HG02870 (cell line): Measurements from ENCODE around the gene STEAP2.
A peak's percentile ranks its signal among the peaks of the same experiment; 100 is the strongest.
"Not testable (repeated sequence)": the region's sequence is repeated elsewhere in the genome, so short reads cannot be mapped to it uniquely, and the experiment has no call there.

Experiments
- ATAC-seq: cut with Tn5 transposase; IDR thresholded peaks from one replicate; pipeline ENCODE4 v1.9.1; 2021; ENCODE audit warnings: mild to moderate bottlenecking, moderate library complexity; ENCODE audit not compliant: unreplicated experiment

The STEAP2 gene

GRCh38 chr7:90211391-90212148, at the start of gene STEAP2:
STEAP2 (plus strand) TSS chr7:90211740; CDS start chr7:90225083, 13,343 bp downstream.
- peak; percentile 92 for ATAC-seq

- no peak for ATAC-seq
Measured at GRCh38 chr7:90163534-90163933, 48.0 kb upstream of the STEAP2 start.

DNA sequence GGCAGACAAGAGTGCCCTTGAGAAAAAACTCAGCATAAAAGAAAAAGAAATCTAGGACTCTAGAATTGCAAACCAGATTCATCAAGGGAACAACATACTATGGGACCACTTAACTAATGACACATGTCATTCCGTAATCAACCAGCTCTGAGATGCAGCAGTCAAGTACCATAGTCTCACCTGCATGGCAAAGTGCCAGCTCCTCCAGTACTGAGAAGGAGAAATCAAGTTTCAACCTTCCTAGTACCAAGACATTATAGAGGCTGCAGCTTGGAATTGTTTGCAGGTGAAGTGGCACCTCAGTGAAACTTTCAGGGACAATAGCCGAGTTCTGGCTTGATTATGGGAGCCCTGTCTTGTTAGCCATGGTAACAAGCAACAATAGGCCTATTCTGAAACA, 45.8 kb upstream of the STEAP2 start:
- no peak for ATAC-seq

GRCh38 chr7:90166153-90166552, 45.4 kb upstream of the STEAP2 start:
- ATAC-seq, result no peak

GRCh38 chr7:90167361-90167760, 44.2 kb upstream of the STEAP2 start:
- no peak for ATAC-seq

- ATAC-seq, result no peak
Measured at GRCh38 chr7:90169891-90170290, 41.6 kb upstream of the STEAP2 start.

- ATAC-seq, result no peak
Measured at GRCh38 chr7:90172121-90172520, 39.4 kb upstream of the STEAP2 start.

- ATAC-seq, result no peak
Measured at GRCh38 chr7:90172624-90173023, 38.9 kb upstream of the STEAP2 start.

GRCh38 chr7:90173127-90173844, 38.3 kb upstream of the STEAP2 start:
- peak; percentile 76 for ATAC-seq

GRCh38 chr7:90175667-90176066, 35.9 kb upstream of the STEAP2 start:
- no peak for ATAC-seq

DNA sequence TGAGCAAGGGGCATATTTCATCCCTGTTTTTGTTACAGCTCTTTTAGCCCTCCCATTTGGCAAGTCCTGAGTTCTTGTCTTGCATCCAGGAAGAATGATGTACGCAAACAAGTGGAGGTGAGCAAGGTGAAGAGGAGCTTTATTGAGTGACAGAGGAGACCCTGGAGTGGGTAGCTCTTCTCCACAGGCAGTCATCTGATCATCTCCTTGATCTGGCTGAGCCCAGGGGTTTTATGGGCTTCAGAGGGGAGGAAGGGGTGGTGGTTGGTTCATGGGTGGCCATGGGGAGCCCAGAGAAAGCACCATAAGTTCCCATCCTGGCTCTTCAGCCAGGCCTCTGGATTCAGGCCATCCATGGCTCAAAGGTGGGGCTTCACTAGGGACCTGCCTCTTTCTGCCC, 35.3 kb upstream of the STEAP2 start:
- ATAC-seq, result no peak

- no peak for ATAC-seq
Measured at GRCh38 chr7:90178166-90178565, 33.4 kb upstream of the STEAP2 start.

DNA sequence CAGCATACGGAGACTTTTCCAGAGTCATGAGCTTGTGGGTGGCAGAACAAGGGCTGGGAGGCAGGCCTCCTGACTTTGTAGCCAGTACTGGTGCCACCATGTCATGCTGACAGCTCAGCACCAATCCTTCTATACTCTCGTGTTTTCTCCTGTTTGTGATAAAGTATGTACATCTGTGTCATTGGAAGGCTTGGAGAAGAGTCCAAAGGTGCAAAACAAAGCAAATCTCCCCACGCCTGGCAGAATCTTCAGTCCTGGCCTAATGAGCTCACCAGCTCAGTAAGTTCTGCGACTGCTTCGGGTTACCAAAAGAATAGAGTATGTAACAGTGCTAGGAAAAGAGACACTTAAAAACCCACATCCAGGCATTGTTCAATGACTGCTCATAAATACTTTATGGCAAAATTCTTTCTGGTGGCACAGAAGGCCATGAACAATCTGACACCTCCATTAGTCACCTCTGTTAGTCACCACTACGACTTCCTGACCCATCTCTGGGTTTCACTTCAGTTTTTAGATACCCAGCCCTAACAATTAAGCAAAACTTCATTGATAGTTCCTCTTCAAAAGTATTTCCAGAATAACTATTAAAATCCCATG, 32.8 kb upstream of the STEAP2 start:
- peak; percentile 99 for ATAC-seq

DNA sequence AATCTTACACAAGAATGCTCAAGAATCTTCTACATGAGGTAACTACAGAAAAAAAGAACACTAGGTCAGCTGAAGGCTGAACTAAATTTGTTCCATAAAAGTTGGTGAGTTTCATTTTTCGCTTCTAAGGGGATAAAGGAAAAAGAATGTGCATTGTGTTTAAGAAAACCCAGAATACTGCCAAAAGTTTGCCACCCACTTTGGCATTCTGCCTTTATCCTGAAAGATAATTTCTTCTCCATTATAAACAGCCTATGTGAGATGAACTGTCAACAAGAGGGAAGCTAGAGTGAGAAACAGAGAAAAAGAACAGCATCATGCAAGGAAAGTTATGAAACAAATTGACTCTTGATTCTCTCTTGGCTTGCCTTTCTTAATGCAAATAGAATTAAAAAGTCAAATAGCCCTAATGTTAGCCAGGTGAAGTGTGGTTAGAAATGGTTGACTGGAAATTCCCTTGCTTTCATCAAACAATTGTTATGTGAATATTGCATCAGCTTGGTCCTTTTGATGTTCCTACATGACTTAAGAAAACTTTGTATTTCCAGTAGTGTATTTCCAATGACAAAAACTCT, 31.4 kb upstream of the STEAP2 start:
- no peak for ATAC-seq

DNA sequence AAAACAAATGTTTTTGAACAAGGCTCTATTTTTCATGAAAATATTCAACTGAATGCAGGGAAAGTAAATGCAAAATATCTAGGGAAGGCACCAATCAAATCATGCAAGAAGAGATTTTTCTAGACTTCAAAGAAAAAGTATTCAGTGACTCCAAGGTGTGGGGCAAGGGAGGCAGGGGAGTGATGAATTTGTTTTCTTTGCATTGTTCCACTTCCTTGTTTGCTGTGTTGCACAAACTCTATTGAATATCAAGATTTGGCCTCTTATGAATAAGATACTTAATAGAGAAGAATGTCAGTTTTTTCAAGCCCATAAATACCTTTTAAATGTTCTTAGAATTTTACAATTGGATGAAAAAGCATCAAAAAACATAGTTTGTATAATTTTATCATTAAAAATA, 30.9 kb upstream of the STEAP2 start:
- no peak for ATAC-seq

DNA sequence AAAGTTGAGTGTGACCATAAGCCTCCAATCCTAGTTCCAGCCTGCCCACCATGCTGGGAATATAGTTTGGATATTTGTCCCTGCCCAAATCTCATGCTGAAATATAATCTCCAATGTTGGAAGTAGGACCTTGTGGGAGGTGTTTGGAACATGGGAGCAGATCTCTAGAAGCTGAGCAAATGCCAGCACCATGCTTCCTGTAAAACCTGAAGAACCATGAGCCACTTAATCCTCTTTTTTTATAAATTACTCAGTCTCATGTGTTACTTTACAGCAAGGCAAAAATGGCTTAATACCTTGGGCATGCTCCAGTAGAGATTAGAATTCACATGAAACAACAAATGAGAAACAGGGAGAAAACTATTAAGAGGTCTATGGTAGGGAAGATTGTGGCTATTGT, 30.1 kb upstream of the STEAP2 start:
- no peak for ATAC-seq

DNA sequence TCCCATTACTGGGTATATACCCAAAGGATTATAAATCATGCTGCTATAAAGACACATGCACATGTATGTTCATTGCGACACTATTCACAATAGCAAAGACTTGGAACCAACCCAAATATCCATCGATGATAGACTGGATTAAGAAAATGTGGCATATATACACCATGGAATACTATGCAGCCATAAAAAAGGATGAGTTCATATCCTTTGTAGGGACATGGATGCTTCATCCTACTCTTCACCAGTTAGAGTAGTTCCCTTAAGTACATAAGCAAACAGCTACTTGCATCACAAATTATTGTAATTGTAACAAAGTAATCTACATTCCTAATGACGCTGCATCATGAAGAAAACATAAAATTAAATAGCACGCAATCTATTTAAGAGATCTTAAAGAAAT, 25.2 kb upstream of the STEAP2 start:
- ATAC-seq, result not testable (repeated sequence)

DNA sequence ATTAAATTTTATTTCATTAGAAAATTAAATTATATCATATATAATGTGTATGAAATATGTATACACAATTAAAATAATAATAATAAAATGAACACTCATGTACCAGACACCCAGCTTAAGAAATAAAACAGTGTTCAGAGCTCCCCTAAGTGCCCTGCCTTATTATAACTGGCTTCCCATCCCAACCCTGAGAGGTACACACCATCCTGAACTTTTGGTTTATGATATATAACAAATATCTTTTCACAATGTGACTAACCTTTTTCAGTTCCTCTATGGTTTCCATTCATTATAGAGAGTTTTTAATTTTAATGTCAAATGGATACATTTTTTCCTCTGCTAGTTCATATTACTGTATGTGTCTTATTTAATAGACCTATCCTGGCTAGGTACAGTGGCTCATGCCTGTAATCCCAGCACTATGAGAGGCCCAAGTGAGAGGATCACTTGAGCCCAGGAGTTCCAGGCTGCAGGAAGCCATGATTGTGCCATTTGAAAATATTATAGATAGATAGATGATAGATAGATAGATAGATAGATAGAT, 24.0 kb upstream of the STEAP2 start:
- no peak for ATAC-seq

- peak; percentile 92 for ATAC-seq
Measured at GRCh38 chr7:90188281-90188680, 23.3 kb upstream of the STEAP2 start.

DNA sequence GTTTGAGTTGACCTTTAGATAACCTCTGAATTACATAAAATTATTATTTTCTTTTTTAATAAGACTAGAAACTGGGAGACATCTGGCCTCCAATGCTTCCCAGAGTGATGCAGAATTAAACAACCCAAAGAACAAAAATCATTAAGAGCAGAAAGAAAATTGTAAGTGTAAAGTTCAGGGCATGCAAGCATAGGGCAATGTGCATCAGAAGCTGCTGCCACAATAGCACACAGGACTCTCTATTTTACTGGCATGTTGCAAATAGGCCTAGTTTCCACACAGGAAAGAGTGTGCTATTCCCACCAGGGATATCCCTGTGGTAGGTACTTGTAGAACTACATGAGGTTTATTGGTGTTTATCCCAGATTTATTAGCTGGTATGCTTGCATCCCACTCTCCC, 20.5 kb upstream of the STEAP2 start:
- no peak for ATAC-seq

GRCh38 chr7:90191648-90192047, 19.9 kb upstream of the STEAP2 start:
- ATAC-seq, result no peak
